Aorta (tissue), 5 donors: ENCODE results near the gene KITLG. TPM values are rescaled to one million over a fixed set of nuclear protein-coding genes. Genes with fewer than 3 reads are reported as not detected.
"Not testable (repeated sequence)": the region's sequence is repeated elsewhere in the genome, so short reads cannot be mapped to it uniquely, and the experiment has no call there.

Source experiments
- ATAC-seq: fragments of 200-7000 bp; cut with Tn5 transposase; one replicate; pipeline ENCODE4 v1.9.1; 2022; ENCODE audit warnings: moderate library complexity; ENCODE audit not compliant: low FRiP score
- DNase-seq, 2 donors: peaks; one replicate each; pipeline ENCODE4 v3.0.0-alpha.2; 2020
- H3K27ac ChIP-seq, 2 donors: one replicate each; pipeline ENCODE4 v1.5.1; 2013; ENCODE audit warnings: low read length in 2 of 2, mild to moderate bottlenecking in 2 of 2, moderate library complexity in 2 of 2, control low read depth in 1 of 2, inconsistent platforms in 1 of 2, low read depth in 1 of 2
- H3K27me3 ChIP-seq, 2 donors: one replicate each; pipeline ENCODE4 v1.6.1; 2013; ENCODE audit warnings: control low read depth in 1 of 2, low read length in 1 of 2, mild to moderate bottlenecking in 1 of 2, moderate library complexity in 1 of 2; ENCODE audit not compliant: insufficient read depth in 2 of 2, control insufficient read depth in 1 of 2
- H3K36me3 ChIP-seq, 2 donors: one replicate each; pipeline ENCODE4 v1.6.1; 2013; ENCODE audit warnings: control low read depth in 1 of 2, low read length in 1 of 2, mild to moderate bottlenecking in 1 of 2; ENCODE audit not compliant: insufficient read depth in 2 of 2, control insufficient read depth in 1 of 2
- H3K4me1 ChIP-seq, 2 donors: one replicate each; pipeline ENCODE4 v1.6.1; 2013; ENCODE audit warnings: low read length in 2 of 2, control low read depth in 1 of 2, mild to moderate bottlenecking in 1 of 2, moderate library complexity in 1 of 2; ENCODE audit not compliant: insufficient read depth in 2 of 2, control insufficient read depth in 1 of 2
- H3K4me3 ChIP-seq, 2 donors: one replicate each; pipeline ENCODE4 v1.5.1; 2013; ENCODE audit warnings: low read length in 2 of 2, control low read depth in 1 of 2, mild to moderate bottlenecking in 1 of 2
- H3K9me3 ChIP-seq: one replicate; pipeline ENCODE4 v1.6.1; 2013; ENCODE audit warnings: mild to moderate bottlenecking, low read length; ENCODE audit not compliant: control insufficient read depth
- WGBS, 2 donors: extraction: QIAGEN DNeasy Blood & Tissue Kit; methylation state at CpG; one replicate each; pipeline ENCODE4 v1.1.7; 2013; 5-methylcytosine and 5-hydroxymethylcytosine counted together
- intact Hi-C, 2 donors: fragments of 100-400 bp; cut with DNase I; formaldehyde crosslinking; loops; one replicate each; pipeline versions ENCODE4 v1.14.2 to v1.15.0; 2022
- polyA plus RNA-seq, 2 donors: library from polyadenylated mRNA; stranded (reverse); fragments of 200-250 nt; gene quantifications; one replicate each; pipeline ENCODE4 v1.2.3, GENCODE V29; 2013
- total RNA-seq, 2 donors: library from RNA; stranded (reverse); fragmentation: NEBNext Ultra II Directional; extraction: Animal tissue kit (Norgen Biotek cat#: 25700); gene quantifications; one replicate each; pipeline ENCODE4 v1.2.1, GENCODE V29; 2021
- donor health status: healthy with polysubstance abuse.
- donor health status: Bipolar disorder and iron deficiency.
- donor health status: DM: no; HTN: no; CAD: no.
- donor health status: DM: no; HTN: no; CAD: no.
- donor health status: DM: yes; HTN: yes; CAD: no.

KITLG gene
- total and polyA plus RNA-seq, 4 donors = 6.5 to 42.1 (median 13.4) TPM

DNA sequence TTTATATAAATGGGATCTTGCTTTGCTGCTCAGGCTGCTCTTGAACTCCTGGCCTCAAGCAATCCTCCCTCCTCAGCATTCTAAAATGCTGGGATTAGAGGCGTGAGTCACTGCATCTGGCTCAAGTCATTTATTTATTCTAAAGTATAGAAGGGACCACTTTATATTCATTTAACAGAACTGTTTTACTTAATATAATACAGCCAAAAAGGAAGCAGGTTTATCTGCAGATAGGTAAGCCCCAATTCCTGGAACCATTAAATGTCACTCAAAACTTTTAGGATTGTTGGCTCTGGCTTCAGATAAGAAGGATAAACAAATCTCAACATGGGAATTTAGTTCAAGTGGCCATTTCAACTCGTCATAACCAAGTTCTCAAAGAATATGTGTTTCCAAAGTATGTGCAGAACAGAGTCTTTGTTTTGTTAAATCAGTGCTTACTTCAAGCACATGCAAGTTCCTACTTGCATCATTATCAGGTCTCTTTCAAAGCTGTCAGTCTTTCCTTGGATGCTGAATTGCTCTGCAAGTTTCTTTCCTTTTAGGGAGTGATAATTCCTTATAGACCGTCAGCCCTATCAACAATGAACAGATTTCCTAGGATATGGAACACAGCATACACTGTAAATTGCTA is 60.4 kb downstream of the KITLG start:
- H3K27ac ChIP-seq = peak overlapping the region in 1 of 2 donors; percentile 63
- ATAC-seq (peak; percentile 28), DNase-seq (no peak)
- no peaks in the 10 kb centered on the region for H3K36me3 ChIP-seq
- no peaks in the 10 kb centered on the region for H3K9me3 ChIP-seq
- H3K27me3 ChIP-seq = no peaks in the 10 kb centered on the region
- H3K4me1 ChIP-seq = peaks cover 0 to 2% of the 10 kb centered on the region in 2 donors
- WGBS, 2 donors = 2 to 7% methylated on average over 3 of the region's 3 CpGs
- intact Hi-C loops = no loop called here
- no peak overlapping the region for H3K4me3 ChIP-seq

DNA sequence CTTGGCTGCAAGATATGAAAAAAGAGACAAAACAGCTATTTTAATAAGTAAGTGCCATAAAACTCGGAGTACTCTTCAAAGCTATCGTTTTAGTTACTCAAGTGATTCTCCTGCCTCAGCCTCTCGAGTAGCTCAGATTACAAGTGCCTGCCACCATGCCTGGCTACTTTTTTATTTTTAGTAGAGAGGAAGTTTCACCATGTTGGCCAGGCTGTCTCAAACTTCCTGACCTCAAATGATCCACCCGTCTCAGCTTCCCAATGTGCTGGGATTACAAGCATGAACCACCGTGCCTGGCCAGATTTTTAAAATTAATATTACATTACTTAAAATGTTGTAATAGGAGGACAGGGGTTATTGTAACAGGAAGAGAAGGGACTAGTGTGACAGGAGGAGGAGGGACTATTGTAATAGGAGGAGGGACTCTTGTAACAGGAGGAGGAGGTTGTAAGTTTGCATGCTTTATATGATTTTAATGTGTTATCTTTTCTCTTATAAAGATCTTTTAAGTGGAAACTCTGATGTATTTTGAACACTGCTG is 61.3 kb downstream of the KITLG start:
- H3K27me3 ChIP-seq = no peaks in the 10 kb centered on the region
- intact Hi-C loops = no loop called here
- no peak overlapping the region for H3K4me3 ChIP-seq
- no peak overlapping the region for H3K27ac ChIP-seq
- ATAC-seq = peak; percentile 75
- H3K4me1 ChIP-seq = peaks cover 0 to 2% of the 10 kb centered on the region in 2 donors
- WGBS, 2 donors = 6 to 16% methylated on average over 5 of the region's 5 CpGs
- no peaks in the 10 kb centered on the region for H3K36me3 ChIP-seq
- no peaks in the 10 kb centered on the region for H3K9me3 ChIP-seq
- DNase-seq = no peak

DNA sequence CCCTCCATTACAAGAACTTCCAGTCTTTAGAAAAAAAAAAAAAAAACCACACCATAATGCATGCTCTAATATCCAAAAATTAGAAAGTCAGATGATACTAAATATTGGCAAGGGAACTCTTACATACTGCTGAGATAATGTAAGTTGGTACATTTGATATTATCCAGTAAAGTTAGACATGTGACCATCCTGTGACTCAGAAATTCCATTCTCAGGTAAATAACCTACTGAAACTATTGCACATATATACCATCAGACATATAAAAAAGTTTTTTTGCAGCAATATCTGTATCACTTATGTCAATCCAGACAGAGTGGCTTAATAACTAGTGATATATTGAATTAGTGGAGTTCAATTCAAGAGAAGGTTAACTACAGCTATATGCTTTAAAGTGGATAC is 63.5 kb downstream of the KITLG start:
- ATAC-seq (no peak), DNase-seq (no peak)
- Histone ChIP-seq H3K4me3 (no peak overlapping the region), H3K27me3 (no peaks in the 10 kb centered on the region), H3K27ac (no peak overlapping the region), H3K36me3 (no peaks in the 10 kb centered on the region), H3K9me3 (no peaks in the 10 kb centered on the region), H3K4me1 (peaks cover 0 to 2% of the 10 kb centered on the region in 2 donors)
- intact Hi-C loops = no loop called here

DNA sequence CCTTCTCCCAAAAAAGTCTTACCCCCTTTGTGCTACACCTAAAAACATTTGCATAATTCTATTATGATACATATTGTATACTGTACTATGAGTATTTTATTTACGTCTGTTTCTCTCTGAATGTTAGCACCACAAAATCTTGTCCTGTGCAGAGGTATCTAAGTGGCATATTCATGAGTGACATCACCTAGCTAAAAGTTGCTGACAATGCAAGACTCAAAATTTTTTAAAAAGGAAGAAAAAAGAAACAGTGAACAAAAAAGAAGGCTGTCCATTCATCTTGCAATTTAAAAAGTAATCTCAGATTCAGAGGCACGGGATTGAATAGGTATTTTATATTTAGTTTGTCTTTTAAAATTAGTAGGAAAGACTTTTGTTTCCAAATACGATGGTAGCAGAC is 69.4 kb downstream of the KITLG start:
- Histone ChIP-seq H3K36me3 (no peaks in the 10 kb centered on the region), H3K4me3 (no peak overlapping the region), H3K9me3 (no peaks in the 10 kb centered on the region), H3K27me3 (no peaks in the 10 kb centered on the region), H3K27ac (no peak overlapping the region), H3K4me1 (no peaks in the 10 kb centered on the region)
- WGBS, 2 donors = 97% methylated on average over 3 of the region's 3 CpGs
- DNase-seq (no peak), ATAC-seq (no peak)
- intact Hi-C loops = no loop called here

DNA sequence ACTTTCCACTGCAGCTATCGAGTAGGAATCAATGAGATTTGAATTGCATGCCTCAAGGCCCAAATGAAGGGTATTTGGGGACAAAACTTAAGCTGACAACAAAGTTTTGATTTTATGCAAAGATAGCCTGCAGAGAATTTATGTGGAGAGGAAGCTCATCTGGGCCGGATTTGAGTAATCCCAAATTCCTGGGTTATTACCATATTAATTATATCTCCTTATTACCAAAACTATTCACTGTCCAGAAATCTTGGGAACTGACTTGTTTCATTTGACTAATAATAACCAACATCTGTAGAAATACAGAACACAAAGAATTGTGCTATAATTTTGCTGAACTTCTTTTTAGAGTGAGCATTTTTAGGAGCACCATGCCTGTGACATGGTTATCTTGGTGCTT is 70.4 kb downstream of the KITLG start:
- ATAC-seq = no peak
- no peaks in the 10 kb centered on the region for H3K27me3 ChIP-seq
- intact Hi-C loops = no loop called here
- H3K27ac ChIP-seq = no peak overlapping the region
- H3K4me1 ChIP-seq = no peaks in the 10 kb centered on the region
- 93 to 97% methylated on average over 2 of the region's 2 CpGs for WGBS, 2 donors
- no peak for DNase-seq
- H3K36me3 ChIP-seq = no peaks in the 10 kb centered on the region
- H3K4me3 ChIP-seq = no peak overlapping the region
- no peaks in the 10 kb centered on the region for H3K9me3 ChIP-seq

DNA sequence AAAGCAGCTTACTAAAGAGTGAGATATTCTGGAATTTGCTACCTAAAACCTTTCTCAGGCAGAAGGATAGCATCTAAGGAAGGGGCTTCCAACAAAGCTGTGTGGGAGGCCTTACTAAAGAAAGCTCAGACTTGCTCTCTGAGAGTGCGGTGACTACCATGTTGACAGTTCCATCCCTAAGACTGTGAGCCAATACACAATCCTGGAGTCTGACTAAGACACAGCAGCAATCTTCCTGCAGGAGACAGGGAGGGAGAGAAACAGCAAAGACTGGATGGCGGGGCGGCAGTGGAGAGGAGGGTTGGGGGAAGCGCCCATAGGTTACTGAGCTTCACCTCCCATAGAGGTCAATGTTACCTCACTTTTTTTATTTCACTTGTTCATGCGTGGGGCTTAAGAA is 70.9 kb downstream of the KITLG start:
- Histone ChIP-seq H3K27ac (no peak overlapping the region), H3K4me3 (no peak overlapping the region), H3K4me1 (no peaks in the 10 kb centered on the region), H3K9me3 (no peaks in the 10 kb centered on the region), H3K36me3 (no peaks in the 10 kb centered on the region), H3K27me3 (no peaks in the 10 kb centered on the region)
- 97 to 98% methylated on average over 5 of the region's 5 CpGs for WGBS, 2 donors
- no peak for DNase-seq
- intact Hi-C loops = no loop called here
- ATAC-seq = no peak

DNA sequence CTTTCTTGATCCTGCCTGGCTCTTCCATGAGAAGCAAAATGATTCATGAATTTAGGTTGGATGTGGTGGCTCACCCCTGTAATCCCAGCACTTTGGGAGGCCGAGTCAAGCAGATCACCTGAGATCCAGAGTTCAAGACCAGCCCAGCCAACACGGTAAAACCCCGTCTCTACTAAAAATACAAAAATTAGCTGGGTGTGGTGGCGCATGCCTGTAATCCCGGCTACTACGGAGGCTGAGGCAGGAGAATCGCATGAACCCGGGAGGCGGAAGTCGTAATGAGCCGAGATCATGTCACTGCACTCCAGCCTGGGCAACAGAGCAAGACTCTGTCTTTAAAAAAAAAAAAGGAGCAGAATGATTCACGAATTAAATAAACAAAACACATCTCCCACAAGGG is 72.4 kb downstream of the KITLG start:
- not testable (repeated sequence) for ATAC-seq, H3K36me3 ChIP-seq

DNA sequence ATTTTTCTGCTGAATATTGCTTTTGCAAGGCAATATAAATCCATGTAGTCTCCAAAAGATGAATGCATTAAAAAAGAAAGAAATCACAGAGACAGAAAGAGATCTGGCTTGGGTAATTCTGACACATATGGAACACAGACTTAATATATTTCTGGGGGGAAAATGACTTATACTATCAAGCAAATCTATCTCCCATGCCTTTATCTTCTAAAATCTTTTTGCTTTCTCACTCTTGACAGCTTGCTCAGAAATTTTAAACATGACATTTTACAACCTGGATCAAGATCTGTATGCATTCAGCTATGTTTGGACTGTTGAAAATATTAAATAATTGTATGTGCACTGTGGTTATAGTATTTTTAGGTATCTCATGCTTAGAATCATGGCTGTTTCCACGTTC is 73.0 kb downstream of the KITLG start:
- Histone ChIP-seq H3K4me1 (no peaks in the 10 kb centered on the region), H3K27ac (no peak overlapping the region), H3K36me3 (no peaks in the 10 kb centered on the region), H3K4me3 (no peak overlapping the region), H3K27me3 (no peaks in the 10 kb centered on the region), H3K9me3 (no peaks in the 10 kb centered on the region)
- no peak for DNase-seq
- intact Hi-C loops = no loop called here
- no peak for ATAC-seq
- WGBS, 2 donors = 61 to 70% methylated on average over 1 of the region's 1 CpG

More for the DNA sequence above, 72.4 kb downstream of the KITLG start:
- intact Hi-C loops, H3K9me3 ChIP-seq, H3K4me1 ChIP-seq, H3K27ac ChIP-seq, H3K4me3 ChIP-seq, DNase-seq, H3K27me3 ChIP-seq: not testable (repeated sequence)
- 96 to 98% methylated on average over 12 of the region's 12 CpGs for WGBS, 2 donors

DNA sequence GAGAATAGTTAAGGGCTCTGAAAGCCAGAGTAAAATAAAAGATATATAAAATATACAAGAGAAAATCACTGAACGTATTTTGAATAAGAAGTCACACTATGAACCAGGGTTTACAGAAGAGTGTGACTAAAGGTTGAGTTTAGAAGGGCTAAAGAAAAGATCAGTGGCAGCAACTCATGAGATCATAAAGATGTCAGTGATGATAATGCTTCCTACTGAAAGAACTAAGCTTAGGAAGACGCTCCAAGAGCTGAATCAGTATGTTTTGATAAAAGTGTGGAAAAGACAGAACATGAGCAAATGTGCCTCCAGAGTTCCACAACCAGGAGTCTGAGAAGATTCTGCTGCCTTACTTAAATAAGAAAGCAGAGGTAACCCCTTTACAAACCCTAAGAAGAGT is 74.6 kb downstream of the KITLG start:
- no peaks in the 10 kb centered on the region for H3K4me1 ChIP-seq
- no peaks in the 10 kb centered on the region for H3K36me3 ChIP-seq
- ATAC-seq (no peak), DNase-seq (no peak)
- H3K4me3 ChIP-seq = no peak overlapping the region
- H3K9me3 ChIP-seq = no peaks in the 10 kb centered on the region
- no peaks in the 10 kb centered on the region for H3K27me3 ChIP-seq
- WGBS, 2 donors = 92 to 94% methylated on average over 2 of the region's 2 CpGs
- H3K27ac ChIP-seq = no peak overlapping the region
- intact Hi-C loops = no loop called here
